ENCODE results near the gene TRPM4. TPM values are rescaled to one million over a fixed set of nuclear protein-coding genes. Genes with fewer than 3 reads are reported as not detected.
A peak's percentile ranks its signal among the peaks of the same experiment; 100 is the strongest.

Gene TRPM4
- total and polyA plus RNA-seq, 2 experiments from 2014 or later: 16.5 to 25.7 TPM

DNA sequence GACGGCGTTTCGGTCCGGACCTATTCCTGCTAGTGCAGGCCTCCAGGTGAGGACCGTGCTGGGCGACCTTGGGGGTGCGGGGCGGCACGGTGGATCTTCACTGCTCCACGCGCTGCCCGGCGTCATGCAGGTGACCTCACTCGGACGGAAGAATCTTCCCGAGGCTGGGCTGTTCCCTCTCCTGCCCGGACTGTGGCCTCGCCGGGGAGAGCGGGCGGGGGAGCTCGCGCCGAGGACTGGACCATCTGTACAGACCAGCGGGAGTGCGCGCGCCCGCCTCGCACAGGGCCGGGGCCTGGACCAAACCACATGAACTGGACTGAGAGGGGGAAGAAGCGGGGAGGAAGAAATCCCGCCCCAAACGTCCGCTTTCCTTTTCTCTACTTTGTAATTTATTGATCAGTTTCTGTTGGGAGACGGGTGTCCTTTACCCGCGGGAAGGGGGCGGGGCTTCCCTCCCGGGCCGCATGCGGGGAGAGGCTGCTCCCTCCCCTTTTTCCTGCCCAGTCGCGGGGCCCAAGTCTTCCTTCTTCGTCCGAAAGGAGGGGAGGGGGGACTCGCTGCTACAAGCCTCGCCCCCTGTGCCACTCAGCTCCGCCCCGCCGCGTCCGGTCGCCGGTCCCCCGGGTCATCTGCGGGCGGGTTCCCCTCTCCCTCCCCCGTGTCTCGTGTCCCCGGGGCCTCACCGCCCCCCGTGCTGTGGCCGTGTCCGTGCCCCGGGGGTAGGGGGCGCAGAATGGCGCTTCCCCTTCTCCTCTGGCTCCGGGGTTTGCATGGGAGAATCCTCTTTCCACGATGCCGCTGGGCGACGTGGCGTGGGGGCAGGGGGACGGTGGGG, 7.3 kb upstream of the TRPM4 start:
- ATAC-seq (peak; percentile 22), DNase-seq (ENCODE audit: low spot score) (peak; percentile 95)
- Mint-ChIP-seq H3K9me3 (peaks cover 12% of the 10 kb centered on the region), H3K27me3 (ENCODE audit: insufficient read depth, low read depth, poor library complexity) (peaks cover 29% of the 10 kb centered on the region), H3K27ac (peak overlapping the region; percentile 95), H3K4me3 (peak overlapping the region; percentile 96), H3K4me1 (peaks cover 43% of the 10 kb centered on the region), H3K36me3 (ENCODE audit: low read depth) (peaks cover 8% of the 10 kb centered on the region; the same call in 2 of the 3 replicates)
- no peaks in the 10 kb centered on the region for H3K36me3 ChIP-seq (ENCODE audit: insufficient read depth)
- peaks cover 21% of the 10 kb centered on the region for H3K4me1 ChIP-seq (ENCODE audit: insufficient read depth)
- H3K4me2 ChIP-seq: peak overlapping the region; percentile 99
- H3K27me3 ChIP-seq (ENCODE audit: insufficient read depth): peaks cover 7% of the 10 kb centered on the region; the same call in 1 of the 2 replicates
- peaks cover 19% of the 10 kb centered on the region for H3K9me2 ChIP-seq (ENCODE audit: insufficient read depth)
- H3K79me2 ChIP-seq (replicated peaks; ENCODE audit: insufficient read depth): no peaks in the 10 kb centered on the region
- peak overlapping the region; percentile 96 for H3K4me3 ChIP-seq
- peak overlapping the region; percentile 90; the same call in 1 of the 2 replicates for H3K27ac ChIP-seq (ENCODE audit: low read depth)
- H4K20me1 ChIP-seq (replicated peaks; ENCODE audit: insufficient read depth): no peaks in the 10 kb centered on the region
- TF ChIP-seq STAT1 (IDR thresholded peaks at IDR 0.05; ENCODE audit: unreplicated experiment) (no peak), EZH2 (IDR thresholded peaks at IDR 0.05; ENCODE audit: low read depth, unreplicated experiment) (no peak), POLR2AphosphoS5 (IDR thresholded peaks at IDR 0.05; ENCODE audit: low read depth) (peak; percentile 49; the same call in 1 of the 2 replicates)
- peaks cover 20% of the 10 kb centered on the region for H3F3A ChIP-seq (replicated peaks; ENCODE audit: low read depth)
- H2AFZ ChIP-seq: peak overlapping the region; percentile 91; the same call in 1 of the 2 replicates

- Histone ChIP-seq H3K27ac (ENCODE audit: low read depth) (0 out of 2 replicates have a peak overlapping the region, but pooled peaks have one; percentile 90), H4K20me1 (replicated peaks; ENCODE audit: insufficient read depth) (no peaks in the 10 kb centered on the region), H3F3A (replicated peaks; ENCODE audit: low read depth) (peaks cover 17% of the 10 kb centered on the region), H3K79me2 (replicated peaks; ENCODE audit: insufficient read depth) (no peaks in the 10 kb centered on the region), H3K27me3 (ENCODE audit: insufficient read depth) (peaks cover 7% of the 10 kb centered on the region; the same call in 1 of the 2 replicates), H3K4me3 (peak overlapping the region; percentile 96), H3K4me2 (peak overlapping the region; percentile 99), H3K4me1 (ENCODE audit: insufficient read depth) (peaks cover 27% of the 10 kb centered on the region), H3K36me3 (ENCODE audit: insufficient read depth) (no peaks in the 10 kb centered on the region), H3K9me2 (ENCODE audit: insufficient read depth) (peaks cover 19% of the 10 kb centered on the region), H2AFZ (no peak overlapping the region)
- peaks cover 8% of the 10 kb centered on the region; the same call in 2 of the 3 replicates for H3K36me3 Mint-ChIP-seq (ENCODE audit: low read depth)
- peak overlapping the region; percentile 96 for H3K4me3 Mint-ChIP-seq
- DNase-seq (ENCODE audit: low spot score) (no peak), ATAC-seq (no peak)
- peaks cover 12% of the 10 kb centered on the region for H3K9me3 Mint-ChIP-seq
- H3K4me1 Mint-ChIP-seq: peaks cover 45% of the 10 kb centered on the region
- H3K27ac Mint-ChIP-seq: no peak overlapping the region
- peaks cover 28% of the 10 kb centered on the region for H3K27me3 Mint-ChIP-seq (ENCODE audit: insufficient read depth, low read depth, poor library complexity)
- TF ChIP-seq NANOG (IDR thresholded peaks at IDR 0.05; ENCODE audit: borderline replicate concordance) (no peak), ZNF331 (CRISPR knock-in tag; IDR thresholded peaks at IDR 0.05; ENCODE audit: low read depth) (no peak), POLR2AphosphoS5 (IDR thresholded peaks at IDR 0.05; ENCODE audit: low read depth) (no peak), CREB1 (CRISPR knock-in tag; IDR thresholded peaks at IDR 0.05; ENCODE audit: low read depth) (no peak), ZNF114 (CRISPR knock-in tag; IDR thresholded peaks at IDR 0.05) (no peak), STAT1 (IDR thresholded peaks at IDR 0.05; ENCODE audit: unreplicated experiment) (no peak), EZH2phosphoT487 (IDR thresholded peaks at IDR 0.05; ENCODE audit: unreplicated experiment) (no peak), EZH2 (IDR thresholded peaks at IDR 0.05; ENCODE audit: low read depth, unreplicated experiment) (no peak), JUNB (IDR thresholded peaks at IDR 0.05; ENCODE audit: unreplicated experiment) (no peak)
- TF ChIP-seq, protein P1, sequence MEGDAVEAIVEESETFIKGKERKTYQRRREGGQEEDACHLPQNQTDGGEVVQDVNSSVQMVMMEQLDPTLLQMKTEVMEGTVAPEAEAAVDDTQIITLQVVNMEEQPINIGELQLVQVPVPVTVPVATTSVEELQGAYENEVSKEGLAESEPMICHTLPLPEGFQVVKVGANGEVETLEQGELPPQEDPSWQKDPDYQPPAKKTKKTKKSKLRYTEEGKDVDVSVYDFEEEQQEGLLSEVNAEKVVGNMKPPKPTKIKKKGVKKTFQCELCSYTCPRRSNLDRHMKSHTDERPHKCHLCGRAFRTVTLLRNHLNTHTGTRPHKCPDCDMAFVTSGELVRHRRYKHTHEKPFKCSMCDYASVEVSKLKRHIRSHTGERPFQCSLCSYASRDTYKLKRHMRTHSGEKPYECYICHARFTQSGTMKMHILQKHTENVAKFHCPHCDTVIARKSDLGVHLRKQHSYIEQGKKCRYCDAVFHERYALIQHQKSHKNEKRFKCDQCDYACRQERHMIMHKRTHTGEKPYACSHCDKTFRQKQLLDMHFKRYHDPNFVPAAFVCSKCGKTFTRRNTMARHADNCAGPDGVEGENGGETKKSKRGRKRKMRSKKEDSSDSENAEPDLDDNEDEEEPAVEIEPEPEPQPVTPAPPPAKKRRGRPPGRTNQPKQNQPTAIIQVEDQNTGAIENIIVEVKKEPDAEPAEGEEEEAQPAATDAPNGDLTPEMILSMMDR (conservative IDR thresholded peaks at IDR 0.05; ENCODE audit: low read depth in 2 of 2): no peak
- TF ChIP-seq, protein P2, sequence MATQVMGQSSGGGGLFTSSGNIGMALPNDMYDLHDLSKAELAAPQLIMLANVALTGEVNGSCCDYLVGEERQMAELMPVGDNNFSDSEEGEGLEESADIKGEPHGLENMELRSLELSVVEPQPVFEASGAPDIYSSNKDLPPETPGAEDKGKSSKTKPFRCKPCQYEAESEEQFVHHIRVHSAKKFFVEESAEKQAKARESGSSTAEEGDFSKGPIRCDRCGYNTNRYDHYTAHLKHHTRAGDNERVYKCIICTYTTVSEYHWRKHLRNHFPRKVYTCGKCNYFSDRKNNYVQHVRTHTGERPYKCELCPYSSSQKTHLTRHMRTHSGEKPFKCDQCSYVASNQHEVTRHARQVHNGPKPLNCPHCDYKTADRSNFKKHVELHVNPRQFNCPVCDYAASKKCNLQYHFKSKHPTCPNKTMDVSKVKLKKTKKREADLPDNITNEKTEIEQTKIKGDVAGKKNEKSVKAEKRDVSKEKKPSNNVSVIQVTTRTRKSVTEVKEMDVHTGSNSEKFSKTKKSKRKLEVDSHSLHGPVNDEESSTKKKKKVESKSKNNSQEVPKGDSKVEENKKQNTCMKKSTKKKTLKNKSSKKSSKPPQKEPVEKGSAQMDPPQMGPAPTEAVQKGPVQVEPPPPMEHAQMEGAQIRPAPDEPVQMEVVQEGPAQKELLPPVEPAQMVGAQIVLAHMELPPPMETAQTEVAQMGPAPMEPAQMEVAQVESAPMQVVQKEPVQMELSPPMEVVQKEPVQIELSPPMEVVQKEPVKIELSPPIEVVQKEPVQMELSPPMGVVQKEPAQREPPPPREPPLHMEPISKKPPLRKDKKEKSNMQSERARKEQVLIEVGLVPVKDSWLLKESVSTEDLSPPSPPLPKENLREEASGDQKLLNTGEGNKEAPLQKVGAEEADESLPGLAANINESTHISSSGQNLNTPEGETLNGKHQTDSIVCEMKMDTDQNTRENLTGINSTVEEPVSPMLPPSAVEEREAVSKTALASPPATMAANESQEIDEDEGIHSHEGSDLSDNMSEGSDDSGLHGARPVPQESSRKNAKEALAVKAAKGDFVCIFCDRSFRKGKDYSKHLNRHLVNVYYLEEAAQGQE (IDR thresholded peaks at IDR 0.05; ENCODE audit: unreplicated experiment): no peak
Measured at GRCh38 chr19:49150944-49151243, 6.7 kb upstream of the TRPM4 start.
